ENCODE results near the gene ISLR2. TPM values are rescaled to one million over a fixed set of nuclear protein-coding genes. Genes with fewer than 3 reads are reported as not detected.

Gene ISLR2
- total RNA-seq, 1 experiment from 2014 or later, result 0.05 TPM

DNA sequence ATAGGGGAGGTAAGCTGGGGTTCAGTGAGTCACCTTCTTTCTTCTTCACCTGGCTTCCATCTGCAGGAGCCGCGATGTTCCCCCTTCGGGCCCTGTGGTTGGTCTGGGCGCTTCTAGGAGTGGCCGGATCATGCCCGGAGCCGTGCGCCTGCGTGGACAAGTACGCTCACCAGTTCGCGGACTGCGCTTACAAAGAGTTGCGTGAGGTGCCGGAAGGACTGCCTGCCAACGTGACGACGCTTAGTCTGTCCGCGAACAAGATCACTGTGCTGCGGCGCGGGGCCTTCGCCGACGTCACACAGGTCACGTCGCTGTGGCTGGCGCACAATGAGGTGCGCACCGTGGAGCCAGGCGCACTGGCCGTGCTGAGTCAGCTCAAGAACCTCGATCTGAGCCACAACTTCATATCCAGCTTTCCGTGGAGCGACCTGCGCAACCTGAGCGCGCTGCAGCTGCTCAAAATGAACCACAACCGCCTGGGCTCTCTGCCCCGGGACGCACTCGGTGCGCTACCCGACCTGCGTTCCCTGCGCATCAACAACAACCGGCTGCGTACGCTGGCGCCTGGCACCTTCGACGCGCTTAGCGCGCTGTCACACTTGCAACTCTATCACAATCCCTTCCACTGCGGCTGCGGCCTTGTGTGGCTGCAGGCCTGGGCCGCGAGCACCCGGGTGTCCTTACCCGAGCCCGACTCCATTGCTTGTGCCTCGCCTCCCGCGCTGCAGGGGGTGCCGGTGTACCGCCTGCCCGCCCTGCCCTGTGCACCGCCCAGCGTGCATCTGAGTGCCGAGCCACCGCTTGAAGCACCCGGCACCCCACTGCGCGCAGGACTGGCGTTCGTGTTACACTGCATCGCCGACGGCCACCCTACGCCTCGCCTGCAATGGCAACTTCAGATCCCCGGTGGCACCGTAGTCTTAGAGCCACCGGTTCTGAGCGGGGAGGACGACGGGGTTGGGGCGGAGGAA, 2.6 kb downstream of the ISLR2 start:
- intact Hi-C loops (cut with micrococcal nuclease), result no loop called here
- RAD21 ChIA-PET (ENCODE audit: low non-redundant PET in 1 of 2, low total read pairs in 2 of 2, uncharacterized antibody in 2 of 2, unreplicated experiment in 2 of 2), result interaction anchor here in 1 of 2 experiments (1.5 kb wide), 1 partner anchor 175 kb away, joined by 4 read pairs; no protein-coding TSS in a partner anchor
- ATAC-seq, result peak; percentile 57
- Histone ChIP-seq H3K4me1 (ENCODE audit: control insufficient read depth in 1 of 2, insufficient read depth in 2 of 2, low read length in 2 of 2) (peaks cover 0 to under 1% of the 10 kb centered on the region in 2 experiments; a peak in 1 of 4 replicates), H4K20me1 (ENCODE audit: insufficient read depth) (no peaks in the 10 kb centered on the region), H3K27ac (ENCODE audit: low read depth, low read length) (no peak overlapping the region), H3K27me3 (ENCODE audit: insufficient read depth, low read length) (no peaks in the 10 kb centered on the region), H3K4me3 (replicated peaks in 1 of 2; ENCODE audit: low read depth in 1 of 2, low read length in 2 of 2) (no peak overlapping the region), H3K9me2 (ENCODE audit: insufficient read depth) (no peaks in the 10 kb centered on the region), H3K4me2 (ENCODE audit: low read length) (no peak overlapping the region), H3K9me3 (ENCODE audit: control insufficient read depth in 1 of 2, insufficient read depth in 1 of 2, low read depth in 1 of 2, low read length in 2 of 2) (no peaks in the 10 kb centered on the region), H2AFZ (ENCODE audit: low read depth, low read length, poor library complexity, severe bottlenecking) (no peak overlapping the region), H3K36me3 (ENCODE audit: control insufficient read depth in 1 of 2, insufficient read depth in 2 of 2, low read length in 2 of 2) (no peaks in the 10 kb centered on the region), H3K9ac (ENCODE audit: low read length) (no peak overlapping the region), H3K79me2 (ENCODE audit: insufficient read depth, low read length) (no peaks in the 10 kb centered on the region)
- no peak for DNase-seq (ENCODE audit: low read depth, low spot score)
- BruUV-seq (replicated peaks), result no TSS peak
- TF ChIP-seq EGR1 (IDR thresholded peaks at IDR 0.05; ENCODE audit: low read depth) (no peak), ZFX (IDR thresholded peaks at IDR 0.05) (no peak), SRF (IDR thresholded peaks at IDR 0.05; ENCODE audit: low read depth) (no peak), CBX3 (IDR thresholded peaks at IDR 0.05; ENCODE audit: low read depth) (no peak), SIN3A (IDR thresholded peaks at IDR 0.05; ENCODE audit: low read depth) (no peak), JUND (IDR thresholded peaks at IDR 0.05) (no peak), POLR2AphosphoS5 (IDR thresholded peaks at IDR 0.05; ENCODE audit: low read depth, low read length) (no peak), RAD21 (IDR thresholded peaks at IDR 0.05; ENCODE audit: low read depth) (peak; percentile 46; the same call in 1 of the 2 replicates), SP1 (IDR thresholded peaks at IDR 0.05; ENCODE audit: low read depth) (no peak), TCF7L2 (IDR thresholded peaks at IDR 0.05; ENCODE audit: borderline replicate concordance, extremely low read depth, insufficient read depth, insufficient read length) (no peak), ELF1 (IDR thresholded peaks at IDR 0.05; ENCODE audit: borderline replicate concordance, low read depth) (no peak)
- TF ChIP-seq, protein P1, sequence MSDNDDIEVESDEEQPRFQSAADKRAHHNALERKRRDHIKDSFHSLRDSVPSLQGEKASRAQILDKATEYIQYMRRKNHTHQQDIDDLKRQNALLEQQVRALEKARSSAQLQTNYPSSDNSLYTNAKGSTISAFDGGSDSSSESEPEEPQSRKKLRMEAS (IDR thresholded peaks at IDR 0.05), result no peak
- TF ChIP-seq, protein P2, sequence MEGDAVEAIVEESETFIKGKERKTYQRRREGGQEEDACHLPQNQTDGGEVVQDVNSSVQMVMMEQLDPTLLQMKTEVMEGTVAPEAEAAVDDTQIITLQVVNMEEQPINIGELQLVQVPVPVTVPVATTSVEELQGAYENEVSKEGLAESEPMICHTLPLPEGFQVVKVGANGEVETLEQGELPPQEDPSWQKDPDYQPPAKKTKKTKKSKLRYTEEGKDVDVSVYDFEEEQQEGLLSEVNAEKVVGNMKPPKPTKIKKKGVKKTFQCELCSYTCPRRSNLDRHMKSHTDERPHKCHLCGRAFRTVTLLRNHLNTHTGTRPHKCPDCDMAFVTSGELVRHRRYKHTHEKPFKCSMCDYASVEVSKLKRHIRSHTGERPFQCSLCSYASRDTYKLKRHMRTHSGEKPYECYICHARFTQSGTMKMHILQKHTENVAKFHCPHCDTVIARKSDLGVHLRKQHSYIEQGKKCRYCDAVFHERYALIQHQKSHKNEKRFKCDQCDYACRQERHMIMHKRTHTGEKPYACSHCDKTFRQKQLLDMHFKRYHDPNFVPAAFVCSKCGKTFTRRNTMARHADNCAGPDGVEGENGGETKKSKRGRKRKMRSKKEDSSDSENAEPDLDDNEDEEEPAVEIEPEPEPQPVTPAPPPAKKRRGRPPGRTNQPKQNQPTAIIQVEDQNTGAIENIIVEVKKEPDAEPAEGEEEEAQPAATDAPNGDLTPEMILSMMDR (IDR thresholded peaks at IDR 0.05 in 2 of 3, conservative IDR thresholded peaks at IDR 0.05 in 1 of 3; ENCODE audit: borderline replicate concordance in 1 of 3, insufficient read depth in 1 of 3, low read depth in 2 of 3, low read length in 2 of 3), result peak in 2 of 3 experiments; percentile 8 to 16; a peak in 2 of 6 replicates
- TF ChIP-seq, protein P3, sequence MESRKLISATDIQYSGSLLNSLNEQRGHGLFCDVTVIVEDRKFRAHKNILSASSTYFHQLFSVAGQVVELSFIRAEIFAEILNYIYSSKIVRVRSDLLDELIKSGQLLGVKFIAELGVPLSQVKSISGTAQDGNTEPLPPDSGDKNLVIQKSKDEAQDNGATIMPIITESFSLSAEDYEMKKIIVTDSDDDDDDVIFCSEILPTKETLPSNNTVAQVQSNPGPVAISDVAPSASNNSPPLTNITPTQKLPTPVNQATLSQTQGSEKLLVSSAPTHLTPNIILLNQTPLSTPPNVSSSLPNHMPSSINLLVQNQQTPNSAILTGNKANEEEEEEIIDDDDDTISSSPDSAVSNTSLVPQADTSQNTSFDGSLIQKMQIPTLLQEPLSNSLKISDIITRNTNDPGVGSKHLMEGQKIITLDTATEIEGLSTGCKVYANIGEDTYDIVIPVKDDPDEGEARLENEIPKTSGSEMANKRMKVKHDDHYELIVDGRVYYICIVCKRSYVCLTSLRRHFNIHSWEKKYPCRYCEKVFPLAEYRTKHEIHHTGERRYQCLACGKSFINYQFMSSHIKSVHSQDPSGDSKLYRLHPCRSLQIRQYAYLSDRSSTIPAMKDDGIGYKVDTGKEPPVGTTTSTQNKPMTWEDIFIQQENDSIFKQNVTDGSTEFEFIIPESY (IDR thresholded peaks at IDR 0.05; ENCODE audit: extremely low read depth, insufficient replicate concordance, low read length), result no peak
- POLR2A ChIA-PET, result no interaction called here
- CTCF ChIA-PET, result no interaction called here
